Adrenal gland (tissue), 12 donors: ENCODE measurements around the gene PLOD2. TPM values are rescaled to one million over a fixed set of nuclear protein-coding genes. Genes with fewer than 3 reads are reported as not detected.
A peak's percentile ranks its signal among the peaks of the same experiment; 100 is the strongest.

Experiments
- DNase-seq, 7 donors: peaks; one replicate each; pipeline ENCODE4 v3.0.0-alpha.2; 2019 to 2020
- H3K27ac ChIP-seq, 5 donors: fragments of 200-600 bp; sonication (generic) in 4 of 5; 1 replicate in 3 of 5; 2 replicates in 2 of 5; pipeline versions ENCODE4 v1.5.1 to v1.8.0; 2016 to 2020; ENCODE audit warnings: mild to moderate bottlenecking in 1 of 5
- H3K27me3 ChIP-seq: fragments of 200-600 bp; 2 replicates; pipeline ENCODE4 v1.8.0; 2021
- H3K36me3 ChIP-seq, 2 donors: fragments of 200-600 bp; replicated peaks in 1 of 2; 1 replicate in 1 of 2; 2 replicates in 1 of 2; pipeline versions ENCODE4 v1.5.1 to v1.8.0; 2018 to 2022
- H3K4me1 ChIP-seq, 2 donors: fragments of 200-600 bp; replicated peaks in 1 of 2; 1 replicate in 1 of 2; 2 replicates in 1 of 2; pipeline versions ENCODE4 v1.5.1 to v1.8.0; 2018 to 2021
- H3K4me3 ChIP-seq, 4 donors: fragments of 200-600 bp; sonication (generic) in 3 of 4; one replicate each; pipeline ENCODE4 v1.5.1; 2016 to 2018
- H3K9me3 ChIP-seq, 3 donors: fragments of 200-600 bp; sonication (generic) in 1 of 3; replicated peaks in 1 of 3; 1 replicate in 2 of 3; 2 replicates in 1 of 3; pipeline versions ENCODE4 v1.5.1 to v1.8.0; 2016 to 2021
- CTCF ChIP-seq, 6 experiments: fragments of 450-650 bp in 4 of 6; fragments of 200-600 bp in 2 of 6; sonication (generic) in 1 of 6; IDR thresholded peaks; 1 replicate in 5 of 6; 2 replicates in 1 of 6; pipeline versions ENCODE4 v1.5.1 to v1.8.0; 2016 to 2021; ENCODE audit warnings: antibody characterized with exemption in 6 of 6, mild to moderate bottlenecking in 2 of 6, moderate library complexity in 1 of 6
- POLR2A ChIP-seq, 2 donors: fragments of 450-650 bp; IDR thresholded peaks; one replicate each; pipeline ENCODE4 v1.6.1; 2017; ENCODE audit warnings: antibody characterized with exemption in 2 of 2, mild to moderate bottlenecking in 2 of 2, moderate library complexity in 1 of 2
- WGBS, 4 donors: extraction: QIAGEN DNeasy Blood & Tissue Kit in 2 of 4; methylation state at CpG; one replicate each; pipeline versions ENCODE4 v1.1.5 to v1.1.7; 2013 to 2017; 5-methylcytosine and 5-hydroxymethylcytosine counted together
- intact Hi-C, 2 donors: fragments of 100-400 bp; cut with DNase I; formaldehyde crosslinking; loops; one replicate each; pipeline versions ENCODE4 v1.14.1 to v1.15.0; 2022 to 2023
- polyA plus RNA-seq, 3 donors: library from polyadenylated mRNA; stranded (reverse); fragments of 200-250 nt in 2 of 3; fragments of 350-450 nt in 1 of 3; fragmentation: Illumina TruSeq in 1 of 3; extraction: RNeasy Lipid Tissue Mini Kit (QIAGEN cat#74804) in 1 of 3; gene quantifications; one replicate each; pipeline ENCODE4 v1.2.3, GENCODE V29; 2013 to 2014
- total RNA-seq, 9 donors: library from RNA; depleted of rRNA in 4 of 9; stranded (reverse); fragments of >200 nt in 4 of 9; fragments of 120-200 nt in 1 of 9; fragmentation: NEBNext Ultra II Directional in 1 of 9; extraction: Animal tissue kit (Norgen Biotek cat#: 25700) in 1 of 9; gene quantifications; one replicate each; pipeline versions ENCODE4 v1.1.0 to v1.2.4, GENCODE V29; 2013 to 2023
- donor health status: healthy with polysubstance abuse.
- donor health status: Bipolar disorder and iron deficiency.
- donor health status: DM: yes; HTN: yes; CAD: no.
- donor health status: DM: no; HTN: no; CAD: no.
- donor health status: DM: no; HTN: no; CAD: no.
- donor health status: DM: yes; HTN: yes; CAD: no.

The PLOD2 gene
- total and polyA plus RNA-seq, 12 donors, result 23.1 to 79.0 (median 41.7) TPM

GRCh38 chr3:146100180-146100579 lies 60.8 kb downstream of the PLOD2 start:
- Histone ChIP-seq H3K27me3 (no peaks in the 10 kb centered on the region), H3K9me3 (no peaks in the 10 kb centered on the region), H3K4me1 (no peaks in the 10 kb centered on the region), H3K4me3 (no peak overlapping the region), H3K36me3 (no peaks in the 10 kb centered on the region), H3K27ac (no peak overlapping the region)
- TF ChIP-seq CTCF (IDR thresholded peaks at IDR 0.05) (no peak), POLR2A (IDR thresholded peaks at IDR 0.05) (no peak)
- intact Hi-C loops, result no loop called here
- DNase-seq, result no peak
- 90 to 97% (median 93%) methylated on average over 2 of the region's 2 CpGs for WGBS, 4 donors

GRCh38 chr3:146099316-146099715 lies 61.7 kb downstream of the PLOD2 start:
- DNase-seq, result no peak
- no peaks in the 10 kb centered on the region for H3K4me1 ChIP-seq
- H3K9me3 ChIP-seq, result no peaks in the 10 kb centered on the region
- intact Hi-C loops, result no loop called here
- H3K36me3 ChIP-seq, result no peaks in the 10 kb centered on the region
- H3K27ac ChIP-seq, result no peak overlapping the region
- 91 to 96% (median 93%) methylated on average over 9 of the region's 9 CpGs for WGBS, 4 donors
- no peak for TF ChIP-seq POLR2A (IDR thresholded peaks at IDR 0.05)
- TF ChIP-seq CTCF (IDR thresholded peaks at IDR 0.05), result no peak
- H3K4me3 ChIP-seq, result no peak overlapping the region
- no peaks in the 10 kb centered on the region for H3K27me3 ChIP-seq

- 20 to 30% (median 29%) methylated on average over 2 of the region's 2 CpGs for WGBS, 4 donors
- H3K27ac ChIP-seq, result peak overlapping the region in 2 of 5 donors; percentile 10 to 39
Measured at GRCh38 chr3:146093896-146094295, 67.1 kb downstream of the PLOD2 start.

GRCh38 chr3:146092230-146092629 lies 68.8 kb downstream of the PLOD2 start:
- TF ChIP-seq CTCF (IDR thresholded peaks at IDR 0.05) (no peak), POLR2A (IDR thresholded peaks at IDR 0.05) (no peak)
- no peaks in the 10 kb centered on the region for H3K36me3 ChIP-seq
- H3K4me3 ChIP-seq, result no peak overlapping the region
- 64 to 86% (median 73%) methylated on average over 1 of the region's 1 CpG for WGBS, 4 donors
- peaks cover 0 to 4% (median 0%) of the 10 kb centered on the region in 3 donors for H3K9me3 ChIP-seq
- H3K27me3 ChIP-seq, result no peaks in the 10 kb centered on the region
- no peak overlapping the region for H3K27ac ChIP-seq
- DNase-seq, result peak in 2 of 7 donors; percentile 22
- peaks cover 0 to 15% of the 10 kb centered on the region in 2 donors for H3K4me1 ChIP-seq
- intact Hi-C loops, result no loop called here

More at GRCh38 chr3:146093896-146094295, 67.1 kb downstream of the PLOD2 start:
- no peak overlapping the region for H3K4me3 ChIP-seq
- DNase-seq, result peak in 5 of 7 donors; percentile 16 to 39 (median 27)
- intact Hi-C loops, result no loop called here
- no peaks in the 10 kb centered on the region for H3K27me3 ChIP-seq
- peaks cover 0 to 4% (median 0%) of the 10 kb centered on the region in 3 donors for H3K9me3 ChIP-seq
- no peaks in the 10 kb centered on the region for H3K36me3 ChIP-seq
- peaks cover 0 to 15% of the 10 kb centered on the region in 2 donors for H3K4me1 ChIP-seq
- TF ChIP-seq CTCF (IDR thresholded peaks at IDR 0.05) (no peak), POLR2A (IDR thresholded peaks at IDR 0.05) (no peak)
